K562 (cell line): ENCODE data around the gene PLCG2. TPM values are rescaled to one million over a fixed set of nuclear protein-coding genes. Genes with fewer than 3 reads are reported as not detected.

ENCODE experiments used
- ATF1 ChIP-seq, 2 experiments: fragments of 450-650 bp in 1 of 2; IDR thresholded peaks; 2 replicates each; pipeline ENCODE4 v1.6.1; 2016; ENCODE audit warnings: missing compliant biosample characterization in 1 of 2, missing genetic modification characterization in 1 of 2
- BDP1 ChIP-seq: IDR thresholded peaks from 3 replicates; pipeline ENCODE4 v1.6.1; 2011; ENCODE audit not compliant: insufficient read length, insufficient read depth
- MBD2 ChIP-seq: sonication (generic); IDR thresholded peaks from 2 replicates; pipeline ENCODE4 v1.6.1; 2016; ENCODE audit warnings: low read depth, borderline replicate concordance
- MCM3 ChIP-seq: fragments of 450-650 bp; IDR thresholded peaks from 2 replicates; pipeline ENCODE4 v1.6.1; 2016
- NR2C1 ChIP-seq, 2 experiments: fragments of 450-650 bp; IDR thresholded peaks; 2 replicates each; pipeline ENCODE4 v1.6.1; 2017; ENCODE audit warnings: mild to moderate bottlenecking in 2 of 2, antibody characterized with exemption in 1 of 2, inconsistent platforms in 1 of 2, missing compliant biosample characterization in 1 of 2, missing genetic modification characterization in 1 of 2
- PTRF ChIP-seq: fragments of 450-650 bp; IDR thresholded peaks from 2 replicates; pipeline ENCODE4 v1.6.1; 2016; ENCODE audit warnings: mild to moderate bottlenecking, missing genetic modification characterization, missing compliant biosample characterization
- RBM22 ChIP-seq: fragments of 200-400 bp; formaldehyde crosslinking; IDR thresholded peaks from 2 replicates; pipeline ENCODE4 v1.6.1; 2018; ENCODE audit warnings: low read length, low read depth; ENCODE audit not compliant: poor library complexity, severe bottlenecking
- SMARCB1 ChIP-seq: IDR thresholded peaks from 2 replicates; pipeline ENCODE4 v1.6.1; 2011; ENCODE audit warnings: improper control_type of control experiment, low read depth; ENCODE audit not compliant: insufficient read length
- SMARCE1 ChIP-seq: fragments of 450-650 bp; IDR thresholded peaks from 2 replicates; pipeline ENCODE4 v1.7.1; 2016; ENCODE audit warnings: mild to moderate bottlenecking
- SPI1 ChIP-seq: IDR thresholded peaks from 2 replicates; pipeline ENCODE4 v1.6.1; 2011; ENCODE audit warnings: low read depth, low read length, control low read depth, borderline replicate concordance
- SREBF1 ChIP-seq: fragments of 150-350 bp; IDR thresholded peaks from 2 replicates; pipeline ENCODE4 v1.6.1; 2014; ENCODE audit warnings: antibody characterized with exemption, low read depth, low read length, borderline replicate concordance
- TEAD4 ChIP-seq, 2 experiments: sonication (generic) in 1 of 2; formaldehyde crosslinking in 1 of 2; IDR thresholded peaks; 2 replicates each; pipeline versions ENCODE4 v1.6.1 to v1.8.0; 2012 to 2022; ENCODE audit warnings: borderline replicate concordance in 1 of 2, inconsistent platforms in 1 of 2, low read length in 1 of 2, mild to moderate bottlenecking in 1 of 2, missing genetic modification reagents in 1 of 2
- ZNF143 ChIP-seq: sonication (generic); formaldehyde crosslinking; IDR thresholded peaks from 2 replicates; pipeline ENCODE4 v1.9.0; 2022; ENCODE audit warnings: mild to moderate bottlenecking, missing genetic modification reagents
- ZNF311 ChIP-seq: fragments of 250-450 bp; sonication (Bioruptor Pico); IDR thresholded peaks from 2 replicates; pipeline ENCODE4 v1.4.0; 2020; ENCODE audit warnings: mild to moderate bottlenecking, moderate library complexity
- ZNF395 ChIP-seq: fragments of 200-800 bp; sonication (Bioruptor generic); IDR thresholded peaks from 2 replicates; pipeline ENCODE4 v1.6.1; 2017; ENCODE audit warnings: missing genetic modification characterization, missing compliant biosample characterization
- ZNF444 ChIP-seq: fragments of 250-450 bp; sonication (Bioruptor Pico); IDR thresholded peaks from 2 replicates; pipeline ENCODE4 v1.4.0; 2020; ENCODE audit warnings: mild to moderate bottlenecking, moderate library complexity
- polyA plus RNA-seq, 8 experiments: library from polyadenylated mRNA; depleted of rRNA in 4 of 8; stranded (reverse) in 5 of 8; unstranded in 3 of 8; fragments of >200 nt; fragmentation: Nextera tagmentation in 2 of 8; fragmentation: Illumina TruSeq in 1 of 8; extraction: Ambion mirVana in 2 of 8; extraction: Trizol in 1 of 8; gene quantifications; 2 replicates each; pipeline versions ENCODE4 v1.2.1 to v1.2.3, GENCODE V29; 2011 to 2014; ENCODE audit warnings: inconsistent platforms in 1 of 8, missing spikeins in 1 of 8
- total RNA-seq, 7 experiments: library from RNA; depleted of rRNA in 6 of 7; stranded (reverse); fragments of >200 nt in 6 of 7; fragmentation: Illumina TruSeq in 2 of 7; extraction: Trizol in 2 of 7; gene quantifications; 2 replicates each; pipeline versions ENCODE4 v1.2.1 to v1.2.3, GENCODE V29; 2011 to 2021; ENCODE audit warnings: low replicate concordance in 1 of 7

Gene PLCG2
- total and polyA plus RNA-seq, 9 of the 15 experiments (the other 6 are each of a cell fraction or from before 2014, with no cell fraction given), result 0.94 to 7.1 (median 3.1) TPM

GRCh38 chr16:81752225-81752875 lies 26.7 kb upstream of the PLCG2 start (continued):
- TF ChIP-seq MCM3, result no peak
- TF ChIP-seq ATF1 (CRISPR knock-in tag; IDR thresholded peaks at IDR 0.05), result no peak
- peak; percentile 74 for TF ChIP-seq ATF1 (tag; IDR thresholded peaks at IDR 0.05)
- TF ChIP-seq ZNF444 (CRISPR knock-in tag), result 0 out of 2 replicates have a peak, but pooled peaks have one; percentile 14
- no peak for TF ChIP-seq BDP1
- 0 out of 2 replicates have a peak, but pooled peaks have one; percentile 22 for TF ChIP-seq ZNF311 (CRISPR knock-in tag)
- peak; percentile 10; the same call in 1 of the 2 replicates for TF ChIP-seq TEAD4 (IDR thresholded peaks at IDR 0.05; ENCODE audit: low read length)
- no peak for TF ChIP-seq TEAD4 (CRISPR knock-in tag; IDR thresholded peaks at IDR 0.05; ENCODE audit: borderline replicate concordance)
- no peak for TF ChIP-seq PTRF (tag)
- TF ChIP-seq SMARCE1, result peak; percentile 92
- TF ChIP-seq NR2C1 (IDR thresholded peaks at IDR 0.05), result no peak
- no peak for TF ChIP-seq NR2C1 (tag; IDR thresholded peaks at IDR 0.05)
- peak; percentile 64 for TF ChIP-seq SMARCB1
- 0 out of 2 replicates have a peak, but pooled peaks have one; percentile 26 for TF ChIP-seq SREBF1
- TF ChIP-seq MBD2, result 0 out of 2 replicates have a peak, but pooled peaks have one; percentile 30
- no peak for TF ChIP-seq RBM22
- TF ChIP-seq ZNF395 (CRISPR knock-in tag), result peak; percentile 78; the same call in 1 of the 2 replicates
- TF ChIP-seq ZNF143 (CRISPR knock-in tag), result no peak; the same call in 1 of the 2 replicates
- peak; percentile 100 for TF ChIP-seq SPI1
